K562 (cell line): ENCODE results near the gene GNB2. TPM values are rescaled to one million over a fixed set of nuclear protein-coding genes. Genes with fewer than 3 reads are reported as not detected.
A peak's percentile ranks its signal among the peaks of the same experiment; 100 is the strongest.

Source experiments
- CLOCK ChIP-seq: fragments of 250-450 bp; sonication (Bioruptor Pico); IDR thresholded peaks from 2 replicates; pipeline ENCODE4 v1.4.0; 2020; ENCODE audit warnings: mild to moderate bottlenecking, moderate library complexity, borderline replicate concordance
- E2F6 ChIP-seq, 2 experiments: IDR thresholded peaks; 2 replicates each; pipeline ENCODE4 v1.6.1; 2011; ENCODE audit warnings: borderline replicate concordance in 1 of 2, control low read depth in 1 of 2, low read depth in 1 of 2, low read length in 1 of 2, mild to moderate bottlenecking in 1 of 2, mixed read lengths in 1 of 2, moderate library complexity in 1 of 2; ENCODE audit not compliant: insufficient read depth in 1 of 2, insufficient read length in 1 of 2, poor library complexity in 1 of 2, severe bottlenecking in 1 of 2; ENCODE audit errors: extremely low read depth in 1 of 2
- ETV6 ChIP-seq, 3 experiments: fragments of 150-350 bp in 1 of 3; sonication (generic) in 1 of 3; formaldehyde crosslinking in 1 of 3; IDR thresholded peaks; 2 replicates each; pipeline versions ENCODE4 v1.6.1 to v1.8.0; 2014 to 2022; ENCODE audit warnings: borderline replicate concordance in 2 of 3, low read depth in 2 of 3, antibody characterized with exemption in 1 of 3, low read length in 1 of 3, mild to moderate bottlenecking in 1 of 3, missing genetic modification reagents in 1 of 3
- HMGN3 ChIP-seq: IDR thresholded peaks from 2 replicates; pipeline ENCODE4 v1.6.1; 2011; ENCODE audit warnings: borderline replicate concordance, low read depth, mild to moderate bottlenecking, mixed read lengths, low read length; ENCODE audit not compliant: insufficient read length; ENCODE audit errors: extremely low read depth
- NCOA6 ChIP-seq: fragments of 450-650 bp; IDR thresholded peaks from 2 replicates; pipeline ENCODE4 v1.6.1; 2017; ENCODE audit warnings: mild to moderate bottlenecking
- SMAD4 ChIP-seq: fragments of 250-450 bp; sonication (Bioruptor Pico); conservative IDR thresholded peaks from 2 replicates; pipeline ENCODE4 v1.8.0; 2021; ENCODE audit warnings: inconsistent platforms, mild to moderate bottlenecking, moderate library complexity
- SRF ChIP-seq, 2 experiments: fragments of 250-450, 450-650 bp in 1 of 2; sonication (Bioruptor Pico) in 1 of 2; sonication (generic) in 1 of 2; formaldehyde crosslinking; IDR thresholded peaks; 2 replicates each; pipeline versions ENCODE4 v1.5.0 to v1.5.1; 2020 to 2022; ENCODE audit warnings: mild to moderate bottlenecking in 1 of 2, missing genetic modification reagents in 1 of 2
- ZC3H4 ChIP-seq: sonication (generic); formaldehyde crosslinking; IDR thresholded peaks from 2 replicates; pipeline ENCODE4 v1.9.0; 2021; ENCODE audit warnings: missing genetic modification reagents, borderline replicate concordance
- ZNF143 ChIP-seq: sonication (generic); formaldehyde crosslinking; IDR thresholded peaks from 2 replicates; pipeline ENCODE4 v1.9.0; 2022; ENCODE audit warnings: mild to moderate bottlenecking, missing genetic modification reagents
- ZNF354B ChIP-seq: fragments of 250-450 bp; sonication (Bioruptor Pico); IDR thresholded peaks from 2 replicates; pipeline ENCODE4 v1.4.0; 2020
- ZNF57 ChIP-seq: fragments of 450-650 bp; formaldehyde crosslinking; IDR thresholded peaks from 2 replicates; pipeline ENCODE4 v1.4.0; 2020; ENCODE audit warnings: mild to moderate bottlenecking, moderate library complexity
- ZSCAN29 ChIP-seq: fragments of 450-650 bp; IDR thresholded peaks from 2 replicates; pipeline ENCODE4 v1.6.1; 2017
- polyA plus RNA-seq, 8 experiments: library from polyadenylated mRNA; depleted of rRNA in 4 of 8; stranded (reverse) in 5 of 8; unstranded in 3 of 8; fragments of >200 nt; fragmentation: Nextera tagmentation in 2 of 8; fragmentation: Illumina TruSeq in 1 of 8; extraction: Ambion mirVana in 2 of 8; extraction: Trizol in 1 of 8; gene quantifications; 2 replicates each; pipeline versions ENCODE4 v1.2.1 to v1.2.3, GENCODE V29; 2011 to 2014; ENCODE audit warnings: inconsistent platforms in 1 of 8, missing spikeins in 1 of 8
- total RNA-seq, 7 experiments: library from RNA; depleted of rRNA in 6 of 7; stranded (reverse); fragments of >200 nt in 6 of 7; fragmentation: Illumina TruSeq in 2 of 7; extraction: Trizol in 2 of 7; gene quantifications; 2 replicates each; pipeline versions ENCODE4 v1.2.1 to v1.2.3, GENCODE V29; 2011 to 2021; ENCODE audit warnings: low replicate concordance in 1 of 7
- TF ChIP-seq, protein P1 (sequence below), 3 experiments: IDR thresholded peaks in 2 of 3; conservative IDR thresholded peaks in 1 of 3; 2 replicates each; pipeline ENCODE4 v1.5.1; 2011 to 2012; ENCODE audit warnings: low read length in 3 of 3, mild to moderate bottlenecking in 3 of 3, control low read depth in 2 of 3, improper control_type of control experiment in 1 of 3, inconsistent platforms in 1 of 3, low read depth in 1 of 3, mixed read lengths in 1 of 3, moderate library complexity in 1 of 3; ENCODE audit not compliant: insufficient read depth in 2 of 3
- TF ChIP-seq, protein P2 (sequence below): fragments of 450-650 bp; formaldehyde crosslinking; IDR thresholded peaks from 2 replicates; pipeline ENCODE4 v1.4.0; 2020; ENCODE audit warnings: mild to moderate bottlenecking, moderate library complexity
- TF ChIP-seq, protein P3 (sequence below): fragments of 450-650 bp; IDR thresholded peaks from 2 replicates; pipeline ENCODE4 v1.6.1; 2016; ENCODE audit warnings: borderline replicate concordance

GNB2 gene
- total and polyA plus RNA-seq, 9 of the 15 experiments (the other 6 are each of a cell fraction or from before 2014, with no cell fraction given), result 0.65 to 320 (median 104) TPM

DNA sequence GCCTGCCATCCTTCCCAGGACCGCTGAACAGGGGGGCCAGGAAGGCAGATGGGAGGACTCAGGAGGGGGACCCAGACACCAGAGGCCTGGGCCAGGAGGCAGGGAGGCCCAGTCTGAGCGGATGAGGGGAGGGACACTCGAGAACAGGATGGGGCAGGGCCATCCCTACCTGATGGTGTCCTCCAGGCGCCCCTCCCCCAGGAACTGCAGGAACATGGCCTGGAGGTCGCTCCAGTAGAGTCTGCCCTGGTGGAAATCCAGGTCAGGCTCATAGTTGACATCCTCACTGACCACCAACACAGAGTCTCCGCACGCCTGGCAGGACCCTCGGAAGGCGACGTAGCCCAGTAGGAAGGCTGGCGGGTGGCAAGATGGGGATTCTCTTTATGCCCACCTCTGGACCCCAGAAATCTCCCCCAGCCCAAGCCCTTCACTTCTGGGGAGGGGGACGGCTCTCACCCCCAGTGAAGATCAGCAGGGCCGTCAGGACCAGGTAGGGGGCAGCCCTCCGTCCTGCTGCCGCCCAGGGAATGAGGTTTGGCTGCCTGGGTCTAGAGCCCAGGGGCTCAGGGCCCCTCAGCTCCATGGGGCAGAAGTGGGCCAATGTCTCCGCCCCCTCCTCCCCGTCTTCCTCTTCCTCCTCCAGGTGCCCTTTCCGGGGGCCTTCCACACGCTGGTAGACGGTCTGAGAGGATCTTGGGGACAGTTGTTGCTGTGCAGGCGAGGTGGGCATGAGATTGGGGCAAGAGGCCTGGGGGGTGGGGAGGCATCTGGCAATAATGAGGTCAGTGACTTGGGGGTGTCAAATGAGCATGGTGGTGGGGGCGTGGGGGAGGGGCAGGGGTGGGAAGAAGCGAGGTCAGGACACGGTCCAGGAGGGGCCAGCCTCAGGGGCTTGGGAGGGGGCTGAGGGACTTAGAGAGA lies 32.8 kb upstream of the GNB2 start (continued):
- TF ChIP-seq CLOCK (CRISPR knock-in tag) (no peak), NCOA6 (no peak), HMGN3 (no peak), ZNF354B (CRISPR knock-in tag) (no peak), ZNF57 (CRISPR knock-in tag) (no peak), SMAD4 (peak; percentile 37), ETV6 (IDR thresholded peaks at IDR 0.05; ENCODE audit: borderline replicate concordance in 1 of 2, low read depth in 2 of 2, low read length in 1 of 2) (no peak), ETV6 (CRISPR knock-in tag; IDR thresholded peaks at IDR 0.05; ENCODE audit: borderline replicate concordance) (no peak), ZNF143 (CRISPR knock-in tag) (no peak), ZSCAN29 (no peak), E2F6 (IDR thresholded peaks at IDR 0.05; ENCODE audit: borderline replicate concordance in 1 of 2, extremely low read depth in 1 of 2, insufficient read depth in 1 of 2, insufficient read length in 1 of 2, low read depth in 1 of 2, low read length in 1 of 2, poor library complexity in 1 of 2, severe bottlenecking in 1 of 2) (no peak), ZC3H4 (CRISPR knock-in tag) (peak; percentile 61; the same call in 1 of the 2 replicates), SRF (CRISPR knock-in tag; IDR thresholded peaks at IDR 0.05) (no peak)
- TF ChIP-seq, protein P1, sequence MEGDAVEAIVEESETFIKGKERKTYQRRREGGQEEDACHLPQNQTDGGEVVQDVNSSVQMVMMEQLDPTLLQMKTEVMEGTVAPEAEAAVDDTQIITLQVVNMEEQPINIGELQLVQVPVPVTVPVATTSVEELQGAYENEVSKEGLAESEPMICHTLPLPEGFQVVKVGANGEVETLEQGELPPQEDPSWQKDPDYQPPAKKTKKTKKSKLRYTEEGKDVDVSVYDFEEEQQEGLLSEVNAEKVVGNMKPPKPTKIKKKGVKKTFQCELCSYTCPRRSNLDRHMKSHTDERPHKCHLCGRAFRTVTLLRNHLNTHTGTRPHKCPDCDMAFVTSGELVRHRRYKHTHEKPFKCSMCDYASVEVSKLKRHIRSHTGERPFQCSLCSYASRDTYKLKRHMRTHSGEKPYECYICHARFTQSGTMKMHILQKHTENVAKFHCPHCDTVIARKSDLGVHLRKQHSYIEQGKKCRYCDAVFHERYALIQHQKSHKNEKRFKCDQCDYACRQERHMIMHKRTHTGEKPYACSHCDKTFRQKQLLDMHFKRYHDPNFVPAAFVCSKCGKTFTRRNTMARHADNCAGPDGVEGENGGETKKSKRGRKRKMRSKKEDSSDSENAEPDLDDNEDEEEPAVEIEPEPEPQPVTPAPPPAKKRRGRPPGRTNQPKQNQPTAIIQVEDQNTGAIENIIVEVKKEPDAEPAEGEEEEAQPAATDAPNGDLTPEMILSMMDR (IDR thresholded peaks at IDR 0.05 in 2 of 3, conservative IDR thresholded peaks at IDR 0.05 in 1 of 3; ENCODE audit: insufficient read depth in 2 of 3, low read depth in 1 of 3, low read length in 3 of 3), result peak in 2 of 3 experiments; percentile 19 to 21; a peak in 2 of 6 replicates
- TF ChIP-seq, protein P2, sequence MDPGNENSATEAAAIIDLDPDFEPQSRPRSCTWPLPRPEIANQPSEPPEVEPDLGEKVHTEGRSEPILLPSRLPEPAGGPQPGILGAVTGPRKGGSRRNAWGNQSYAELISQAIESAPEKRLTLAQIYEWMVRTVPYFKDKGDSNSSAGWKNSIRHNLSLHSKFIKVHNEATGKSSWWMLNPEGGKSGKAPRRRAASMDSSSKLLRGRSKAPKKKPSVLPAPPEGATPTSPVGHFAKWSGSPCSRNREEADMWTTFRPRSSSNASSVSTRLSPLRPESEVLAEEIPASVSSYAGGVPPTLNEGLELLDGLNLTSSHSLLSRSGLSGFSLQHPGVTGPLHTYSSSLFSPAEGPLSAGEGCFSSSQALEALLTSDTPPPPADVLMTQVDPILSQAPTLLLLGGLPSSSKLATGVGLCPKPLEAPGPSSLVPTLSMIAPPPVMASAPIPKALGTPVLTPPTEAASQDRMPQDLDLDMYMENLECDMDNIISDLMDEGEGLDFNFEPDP (CRISPR knock-in tag), result 0 out of 2 replicates have a peak, but pooled peaks have one; percentile 22
- TF ChIP-seq, protein P3, sequence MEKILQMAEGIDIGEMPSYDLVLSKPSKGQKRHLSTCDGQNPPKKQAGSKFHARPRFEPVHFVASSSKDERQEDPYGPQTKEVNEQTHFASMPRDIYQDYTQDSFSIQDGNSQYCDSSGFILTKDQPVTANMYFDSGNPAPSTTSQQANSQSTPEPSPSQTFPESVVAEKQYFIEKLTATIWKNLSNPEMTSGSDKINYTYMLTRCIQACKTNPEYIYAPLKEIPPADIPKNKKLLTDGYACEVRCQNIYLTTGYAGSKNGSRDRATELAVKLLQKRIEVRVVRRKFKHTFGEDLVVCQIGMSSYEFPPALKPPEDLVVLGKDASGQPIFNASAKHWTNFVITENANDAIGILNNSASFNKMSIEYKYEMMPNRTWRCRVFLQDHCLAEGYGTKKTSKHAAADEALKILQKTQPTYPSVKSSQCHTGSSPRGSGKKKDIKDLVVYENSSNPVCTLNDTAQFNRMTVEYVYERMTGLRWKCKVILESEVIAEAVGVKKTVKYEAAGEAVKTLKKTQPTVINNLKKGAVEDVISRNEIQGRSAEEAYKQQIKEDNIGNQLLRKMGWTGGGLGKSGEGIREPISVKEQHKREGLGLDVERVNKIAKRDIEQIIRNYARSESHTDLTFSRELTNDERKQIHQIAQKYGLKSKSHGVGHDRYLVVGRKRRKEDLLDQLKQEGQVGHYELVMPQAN, result no peak
